GM19468 (cell line): ENCODE measurements around the gene CARHSP1.
"Not testable (repeated sequence)": the region's sequence is repeated elsewhere in the genome, so short reads cannot be mapped to it uniquely, and the experiment has no call there.

ENCODE experiments used
- ATAC-seq: cut with Tn5 transposase; IDR thresholded peaks from one replicate; pipeline ENCODE4 v1.9.1; 2021; ENCODE audit warnings: mild to moderate bottlenecking, moderate library complexity, moderate number of reproducible peaks; ENCODE audit not compliant: unreplicated experiment; ENCODE audit errors: extremely low read depth

CARHSP1 gene

GRCh38 chr16:8873866-8874195 is 5.0 kb upstream of the CARHSP1 start:
- ATAC-seq = not testable (repeated sequence)

- ATAC-seq = no peak
Measured at GRCh38 chr16:8872967-8873865, 4.4 kb upstream of the CARHSP1 start.

- ATAC-seq = no peak
Measured at GRCh38 chr16:8872071-8872470, 3.3 kb upstream of the CARHSP1 start.

- ATAC-seq = not testable (repeated sequence)
Measured at GRCh38 chr16:8869988-8870241, 1.1 kb upstream of the CARHSP1 start.

GRCh38 chr16:8869212-8869987 is 594 bp upstream of the CARHSP1 start:
- no peak for ATAC-seq

GRCh38 chr16:8867932-8868415 is 832 bp downstream of the CARHSP1 start:
- peak; percentile 12 for ATAC-seq

GRCh38 chr16:8867216-8867931 is 1.4 kb downstream of the CARHSP1 start:
- ATAC-seq = no peak

- no peak for ATAC-seq
Measured at GRCh38 chr16:8866884-8867215, 2.0 kb downstream of the CARHSP1 start.

GRCh38 chr16:8866118-8866883 is 2.5 kb downstream of the CARHSP1 start:
- no peak for ATAC-seq

GRCh38 chr16:8865145-8865882 is 3.5 kb downstream of the CARHSP1 start:
- no peak for ATAC-seq

- ATAC-seq = no peak
Measured at GRCh38 chr16:8864480-8865110, 4.2 kb downstream of the CARHSP1 start.

GRCh38 chr16:8863594-8864424 is 5.0 kb downstream of the CARHSP1 start:
- no peak for ATAC-seq

- no peak for ATAC-seq
Measured at GRCh38 chr16:8862309-8863130, 6.3 kb downstream of the CARHSP1 start.

- no peak for ATAC-seq
Measured at GRCh38 chr16:8861563-8862308, 7.1 kb downstream of the CARHSP1 start.

GRCh38 chr16:8859913-8860881 is 8.6 kb downstream of the CARHSP1 start:
- ATAC-seq = no peak
